Fibroblast of skin of right quadriceps (primary cell): Measurements from ENCODE around the gene HPCAL1.

Source experiments
- DNase-seq: peaks from one replicate; pipeline ENCODE4 v3.0.0-alpha.2; 2013

HPCAL1 gene

GRCh38 chr2:10410001-10410822 is 107.5 kb downstream of the HPCAL1 start:
- DNase-seq = peak; percentile 50

DNA sequence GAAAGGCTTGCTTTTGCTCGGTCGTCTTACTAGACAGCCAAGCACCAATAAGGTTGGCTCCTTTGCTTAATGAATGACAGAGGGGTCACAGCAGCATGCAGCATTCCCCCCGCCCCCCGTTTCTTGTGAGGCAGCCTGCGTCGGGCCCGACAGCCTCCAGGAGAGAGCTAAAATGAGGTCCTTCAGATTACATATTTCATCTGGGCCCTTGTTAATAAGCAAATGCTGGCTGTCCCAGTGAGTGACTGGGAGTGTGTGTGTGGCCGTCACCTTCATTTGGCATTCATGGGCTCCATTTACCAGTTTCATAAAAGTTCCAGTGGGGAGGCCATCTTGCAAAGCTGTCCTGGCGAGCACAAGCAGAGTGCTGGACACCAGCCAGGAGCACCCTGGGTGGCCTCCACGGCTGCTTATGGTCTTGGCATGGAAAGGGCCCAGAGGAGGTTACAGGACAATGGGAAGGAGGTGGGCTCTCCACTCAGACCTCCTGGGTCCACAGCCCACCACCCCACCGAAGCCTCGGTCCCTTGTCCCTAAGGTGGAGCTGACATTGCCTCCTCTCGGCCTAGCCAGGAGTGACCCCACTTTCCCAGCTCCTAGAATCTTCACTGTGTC is 108.2 kb downstream of the HPCAL1 start:
- DNase-seq = no peak

GRCh38 chr2:10411557-10411956 is 108.9 kb downstream of the HPCAL1 start:
- no peak for DNase-seq

GRCh38 chr2:10412380-10412779 is 109.7 kb downstream of the HPCAL1 start:
- DNase-seq = peak; percentile 40

DNA sequence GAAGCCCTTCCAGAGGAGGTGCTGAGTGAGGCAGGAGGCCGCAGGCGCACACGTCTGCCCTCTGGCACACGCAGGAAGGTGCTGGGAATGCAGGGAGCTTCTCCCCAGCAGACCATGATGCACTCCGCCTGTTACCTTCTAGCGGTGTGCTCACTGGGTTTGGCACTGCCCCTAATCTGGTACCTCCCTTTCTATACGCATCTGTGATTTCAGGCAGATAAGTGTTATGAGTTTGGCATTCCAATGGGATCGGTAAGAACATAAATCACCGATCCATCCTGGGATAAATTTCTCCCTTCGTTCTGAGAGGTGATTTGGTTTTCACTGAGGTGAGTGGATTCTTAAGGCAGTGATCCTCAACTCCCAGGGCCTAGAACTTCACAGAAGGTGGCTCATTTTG is 110.8 kb downstream of the HPCAL1 start:
- no peak for DNase-seq

DNA sequence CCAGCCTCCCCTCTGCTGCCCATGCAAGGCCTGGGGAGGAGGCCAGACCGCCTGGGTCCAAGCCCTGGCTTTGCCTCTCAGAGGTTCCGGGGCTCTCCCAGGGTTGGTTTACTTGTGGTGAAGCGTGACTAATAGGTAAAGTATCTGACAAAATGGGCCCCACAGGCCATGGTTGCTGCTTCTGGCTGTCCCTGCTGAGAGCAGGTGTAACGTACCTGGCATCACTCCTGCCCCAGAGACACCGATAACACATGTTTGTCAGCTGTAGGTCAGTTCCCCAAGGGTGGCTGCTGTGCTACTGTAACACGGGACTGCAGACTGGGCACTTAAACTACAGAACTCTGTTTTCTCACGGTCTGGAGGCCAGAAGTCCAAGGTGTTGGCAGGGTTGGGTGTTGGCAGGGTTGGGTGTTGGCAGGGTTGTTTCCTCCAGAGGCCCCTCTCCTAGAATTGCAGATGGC is 111.3 kb downstream of the HPCAL1 start:
- DNase-seq = peak; percentile 26

DNA sequence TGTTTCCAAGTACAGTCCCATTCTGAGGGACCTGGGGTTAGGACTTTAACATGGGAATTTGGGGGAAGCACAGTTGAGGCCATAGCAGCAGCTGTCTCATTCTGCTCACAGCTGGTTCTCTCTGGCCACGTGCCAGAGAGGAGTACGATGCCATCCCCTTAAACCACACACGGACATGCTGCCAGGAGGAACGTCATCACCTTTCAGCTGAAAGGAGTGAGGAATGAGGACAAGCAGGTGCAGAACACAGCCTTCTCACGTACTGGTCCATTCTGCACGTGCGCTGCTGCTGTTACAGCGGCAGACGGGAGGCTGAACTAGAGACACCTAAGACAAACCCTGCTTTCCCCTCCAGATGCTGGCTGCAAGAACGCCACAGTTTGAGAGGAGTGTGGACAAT is 111.9 kb downstream of the HPCAL1 start:
- no peak for DNase-seq

DNA sequence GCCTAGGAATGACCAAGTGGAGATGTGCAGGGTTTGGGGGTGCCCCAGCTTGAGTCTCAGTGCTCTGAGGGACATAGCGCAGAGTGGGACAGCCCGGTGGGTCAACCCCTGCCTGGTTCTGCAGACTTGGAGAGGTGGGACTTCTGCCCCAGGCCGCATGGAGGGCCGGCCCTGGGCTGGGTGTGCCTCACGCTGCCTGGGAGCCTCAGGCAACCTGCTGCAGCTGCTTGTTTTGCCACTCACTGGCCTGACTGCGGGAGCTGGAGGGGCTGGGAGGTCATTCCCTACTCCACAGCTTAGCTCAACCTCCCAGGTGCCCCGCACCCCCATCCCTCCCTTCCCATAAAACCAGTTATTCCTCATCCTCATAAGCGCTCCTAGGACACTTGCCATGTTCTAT is 112.3 kb downstream of the HPCAL1 start:
- no peak for DNase-seq

- DNase-seq = no peak
Observed at GRCh38 chr2:10415640-10416039, 112.9 kb downstream of the HPCAL1 start.

- DNase-seq = no peak
Observed at GRCh38 chr2:10417551-10418335, 115.0 kb downstream of the HPCAL1 start.

GRCh38 chr2:10419553-10420257 is 117.0 kb downstream of the HPCAL1 start:
- DNase-seq = no peak

- DNase-seq = no peak
Observed at GRCh38 chr2:10422251-10422650, 119.5 kb downstream of the HPCAL1 start.

GRCh38 chr2:10422732-10423399 is 120.2 kb downstream of the HPCAL1 start:
- no peak for DNase-seq

DNA sequence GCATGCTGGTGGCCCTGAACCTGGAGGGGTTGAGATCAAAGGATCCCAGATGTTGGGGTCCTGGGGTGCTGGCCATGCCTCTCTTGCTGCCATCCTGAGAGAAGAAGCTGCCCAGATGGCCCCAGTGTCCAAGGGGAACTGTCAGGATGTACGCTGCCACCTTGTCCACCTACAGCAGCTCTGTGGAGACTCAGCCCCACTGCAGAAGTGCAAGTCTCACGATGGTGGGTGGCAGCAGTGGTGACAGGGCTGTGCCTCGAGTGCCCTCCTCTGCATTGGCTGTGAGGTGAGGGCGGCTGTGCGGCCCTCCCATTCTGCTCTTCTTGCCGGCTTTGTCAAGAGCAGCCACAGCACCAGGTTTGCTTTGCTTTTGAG is 120.7 kb downstream of the HPCAL1 start:
- no peak for DNase-seq

- peak; percentile 92 for DNase-seq
Observed at GRCh38 chr2:10424051-10424450, 121.3 kb downstream of the HPCAL1 start.

GRCh38 chr2:10424916-10425505 is 122.3 kb downstream of the HPCAL1 start:
- DNase-seq = no peak

DNA sequence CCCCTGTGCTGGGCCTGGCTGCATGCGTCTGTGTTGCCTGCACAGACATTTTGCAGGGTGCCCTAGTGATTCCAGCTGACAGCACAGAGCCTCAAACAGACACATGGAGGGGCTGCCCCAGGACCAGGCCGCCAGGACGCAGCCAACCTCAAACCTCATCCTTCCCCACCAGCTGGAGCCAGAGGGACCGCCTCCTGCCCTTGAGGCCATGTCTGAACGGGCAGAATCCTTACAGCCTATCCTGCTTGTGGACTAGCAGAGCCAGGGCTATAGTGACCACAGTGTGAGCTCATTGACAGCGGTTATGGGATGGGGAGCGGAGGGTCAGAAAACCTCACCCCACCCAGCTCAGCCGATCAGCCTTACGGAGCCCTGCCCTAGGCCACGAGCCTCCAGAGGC is 123.0 kb downstream of the HPCAL1 start:
- no peak for DNase-seq

DNA sequence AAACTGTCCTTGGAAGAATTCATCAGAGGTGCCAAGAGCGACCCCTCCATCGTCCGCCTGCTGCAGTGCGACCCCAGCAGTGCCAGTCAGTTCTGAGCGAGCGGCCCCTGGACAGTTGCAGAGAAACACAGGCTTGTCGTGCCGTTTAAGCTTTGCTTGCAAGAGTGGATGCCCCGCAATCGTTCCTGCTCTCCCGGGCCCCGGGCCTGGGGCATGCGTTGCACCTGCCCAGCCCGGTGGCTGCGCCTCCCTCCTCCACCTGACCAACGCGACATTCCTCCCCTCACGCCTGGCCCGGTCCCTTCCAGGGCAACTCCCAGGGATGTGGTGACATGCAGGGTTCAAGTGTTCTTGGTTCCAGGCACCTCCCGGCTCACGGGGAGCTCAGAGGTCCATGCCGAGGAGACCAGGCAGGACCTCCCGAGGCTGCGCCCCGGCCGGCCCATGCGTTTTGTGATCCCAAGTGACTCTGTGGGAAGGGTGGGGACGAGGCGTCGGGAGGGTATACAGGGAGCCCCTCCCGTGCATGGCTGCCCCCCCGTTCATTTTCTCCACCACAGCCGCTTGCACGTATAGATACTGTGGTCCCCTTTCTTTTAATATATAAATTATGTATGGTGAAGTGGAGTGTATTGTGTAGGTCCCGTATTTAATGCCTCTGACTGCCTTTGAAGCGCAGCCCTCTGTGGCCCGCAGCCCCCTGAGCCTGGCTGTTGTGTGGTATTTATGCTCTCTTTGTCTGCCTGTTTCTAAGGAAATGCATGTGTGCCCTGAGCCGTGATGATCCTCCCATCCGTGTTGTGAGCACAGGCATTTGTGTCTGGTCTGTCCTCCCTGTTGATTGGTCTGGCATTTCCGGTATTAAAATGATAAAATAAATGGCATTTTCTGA is 124.3 kb downstream of the HPCAL1 start:
- peak; percentile 26 for DNase-seq

GRCh38 chr2:10427618-10427949 is 124.9 kb downstream of the HPCAL1 start:
- no peak for DNase-seq

GRCh38 chr2:10428355-10428754 is 125.7 kb downstream of the HPCAL1 start:
- no peak for DNase-seq

DNA sequence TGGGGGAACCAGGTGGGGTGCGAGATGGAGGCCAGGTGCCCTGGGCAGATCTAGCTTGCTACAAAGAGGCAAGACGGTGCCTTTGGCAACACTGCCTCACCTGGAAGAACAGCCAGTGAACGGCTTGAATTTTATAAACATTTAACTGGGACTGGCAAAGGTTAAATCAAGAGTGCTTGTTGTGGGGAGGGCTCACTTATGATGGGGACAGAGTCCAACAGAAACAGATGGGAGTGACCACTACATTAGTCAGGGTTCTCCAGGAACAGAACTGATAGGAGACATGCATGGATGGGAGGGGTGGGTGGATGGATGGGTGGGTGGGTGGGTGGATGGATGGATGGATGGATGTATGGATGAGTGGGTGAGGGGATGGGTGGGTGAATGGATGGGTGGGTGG is 126.2 kb downstream of the HPCAL1 start:
- DNase-seq = no peak
